ENCODE measurements around the gene ITGB6. TPM values are rescaled to one million over a fixed set of nuclear protein-coding genes. Genes with fewer than 3 reads are reported as not detected.
"Not testable (repeated sequence)": the region's sequence is repeated elsewhere in the genome, so short reads cannot be mapped to it uniquely, and the experiment has no call there.

The ITGB6 gene
- total RNA-seq, 1 donor = under 0.01 TPM

DNA sequence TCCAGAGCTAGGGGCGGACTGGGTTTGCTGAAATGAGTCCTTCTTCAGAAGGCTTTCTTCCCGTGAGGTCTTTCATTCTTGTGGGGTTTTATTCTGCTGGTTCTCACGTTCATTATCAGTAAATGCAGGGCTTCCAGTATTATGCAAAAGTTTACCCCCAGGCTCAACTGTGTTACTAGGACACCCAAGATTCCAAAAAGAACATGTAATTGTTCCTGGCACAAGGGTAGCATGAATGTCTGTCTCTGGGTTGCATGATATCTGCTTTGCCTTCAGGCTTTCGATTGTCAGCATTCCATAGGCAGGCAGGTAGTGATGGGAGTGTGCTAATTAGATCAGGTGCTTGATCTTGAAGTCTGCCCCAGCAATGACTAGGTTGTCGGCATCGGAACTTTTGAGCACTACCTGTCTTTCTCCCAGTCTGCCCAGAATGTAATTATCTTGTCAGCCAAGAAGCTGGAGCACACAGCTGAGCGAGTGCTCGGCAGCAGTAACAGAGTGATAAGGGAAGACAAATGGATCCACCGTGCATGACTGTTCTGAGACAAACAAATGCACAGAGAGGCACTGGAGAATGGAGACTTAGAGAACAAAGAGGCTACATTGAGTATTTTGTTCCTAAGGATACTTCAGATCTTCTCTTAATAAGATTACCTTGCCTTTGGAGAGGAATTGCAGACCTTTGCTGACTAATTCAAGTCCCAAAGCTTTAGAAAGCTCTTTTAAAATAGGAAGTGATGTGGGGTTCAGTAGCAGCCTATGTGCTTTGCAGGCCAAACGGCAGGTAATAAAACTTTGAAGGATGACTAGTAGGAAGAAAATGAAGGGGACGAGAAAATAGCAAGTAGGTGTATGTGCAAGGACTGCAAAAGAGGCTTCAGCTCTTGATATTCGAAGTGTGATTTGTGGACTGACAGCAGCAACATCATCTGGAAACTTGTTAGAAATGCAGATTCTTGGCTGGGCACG, 41.9 kb downstream of the ITGB6 start:
- Histone ChIP-seq H3K27me3 (ENCODE audit: insufficient read depth, low read length) (no peaks in the 10 kb centered on the region), H2AFZ (ENCODE audit: low read length) (no peak overlapping the region), H3K4me2 (ENCODE audit: insufficient read depth, low read length) (no peak overlapping the region), H3K27ac (ENCODE audit: low read depth, low read length) (no peak overlapping the region), H3K4me3 (ENCODE audit: insufficient read depth, low read length) (no peak overlapping the region), H4K20me1 (ENCODE audit: insufficient read depth, low read length) (no peaks in the 10 kb centered on the region), H3K36me3 (ENCODE audit: insufficient read depth, low read length) (no peaks in the 10 kb centered on the region), H3K4me1 (ENCODE audit: insufficient read depth, low read length) (peaks cover 13% of the 10 kb centered on the region), H3K9me3 (ENCODE audit: low read depth, low read length) (no peaks in the 10 kb centered on the region), H3K79me2 (ENCODE audit: insufficient read depth, low read length) (no peaks in the 10 kb centered on the region)
- TF ChIP-seq, protein P1, sequence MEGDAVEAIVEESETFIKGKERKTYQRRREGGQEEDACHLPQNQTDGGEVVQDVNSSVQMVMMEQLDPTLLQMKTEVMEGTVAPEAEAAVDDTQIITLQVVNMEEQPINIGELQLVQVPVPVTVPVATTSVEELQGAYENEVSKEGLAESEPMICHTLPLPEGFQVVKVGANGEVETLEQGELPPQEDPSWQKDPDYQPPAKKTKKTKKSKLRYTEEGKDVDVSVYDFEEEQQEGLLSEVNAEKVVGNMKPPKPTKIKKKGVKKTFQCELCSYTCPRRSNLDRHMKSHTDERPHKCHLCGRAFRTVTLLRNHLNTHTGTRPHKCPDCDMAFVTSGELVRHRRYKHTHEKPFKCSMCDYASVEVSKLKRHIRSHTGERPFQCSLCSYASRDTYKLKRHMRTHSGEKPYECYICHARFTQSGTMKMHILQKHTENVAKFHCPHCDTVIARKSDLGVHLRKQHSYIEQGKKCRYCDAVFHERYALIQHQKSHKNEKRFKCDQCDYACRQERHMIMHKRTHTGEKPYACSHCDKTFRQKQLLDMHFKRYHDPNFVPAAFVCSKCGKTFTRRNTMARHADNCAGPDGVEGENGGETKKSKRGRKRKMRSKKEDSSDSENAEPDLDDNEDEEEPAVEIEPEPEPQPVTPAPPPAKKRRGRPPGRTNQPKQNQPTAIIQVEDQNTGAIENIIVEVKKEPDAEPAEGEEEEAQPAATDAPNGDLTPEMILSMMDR (IDR thresholded peaks at IDR 0.05; ENCODE audit: extremely low read depth, low read depth, low read length) = no peak
- DNase-seq (ENCODE audit: insufficient read length, low spot score, missing footprints) = no peak

- Histone ChIP-seq H3K4me3 (ENCODE audit: insufficient read depth, low read length) (no peak overlapping the region), H2AFZ (ENCODE audit: low read length) (peak overlapping the region; percentile 49), H3K27me3 (ENCODE audit: insufficient read depth, low read length) (no peaks in the 10 kb centered on the region), H3K79me2 (ENCODE audit: insufficient read depth, low read length) (no peaks in the 10 kb centered on the region), H3K9me3 (ENCODE audit: low read depth, low read length) (no peaks in the 10 kb centered on the region), H3K36me3 (ENCODE audit: insufficient read depth, low read length) (no peaks in the 10 kb centered on the region), H4K20me1 (ENCODE audit: insufficient read depth, low read length) (no peaks in the 10 kb centered on the region), H3K4me1 (ENCODE audit: insufficient read depth, low read length) (peaks cover 13% of the 10 kb centered on the region), H3K4me2 (ENCODE audit: insufficient read depth, low read length) (no peak overlapping the region), H3K27ac (ENCODE audit: low read depth, low read length) (peak overlapping the region; percentile 59)
- TF ChIP-seq, protein P1 (IDR thresholded peaks at IDR 0.05; ENCODE audit: extremely low read depth, low read depth, low read length) = no peak
- peak; percentile 29 for DNase-seq (ENCODE audit: insufficient read length, low spot score, missing footprints)
These were observed 43.4 kb downstream of the ITGB6 start for GRCh38 chr2:160156665-160157064.

GRCh38 chr2:160156100-160156499, 44.0 kb downstream of the ITGB6 start:
- Histone ChIP-seq H3K4me1 (ENCODE audit: insufficient read depth, low read length) (peaks cover 13% of the 10 kb centered on the region), H3K4me3 (ENCODE audit: insufficient read depth, low read length) (no peak overlapping the region), H3K4me2 (ENCODE audit: insufficient read depth, low read length) (no peak overlapping the region), H4K20me1 (ENCODE audit: insufficient read depth, low read length) (no peaks in the 10 kb centered on the region), H3K36me3 (ENCODE audit: insufficient read depth, low read length) (no peaks in the 10 kb centered on the region), H3K27me3 (ENCODE audit: insufficient read depth, low read length) (no peaks in the 10 kb centered on the region), H3K9me3 (ENCODE audit: low read depth, low read length) (no peaks in the 10 kb centered on the region), H3K27ac (ENCODE audit: low read depth, low read length) (peak overlapping the region; percentile 31), H2AFZ (ENCODE audit: low read length) (peak overlapping the region; percentile 49), H3K79me2 (ENCODE audit: insufficient read depth, low read length) (no peaks in the 10 kb centered on the region)
- TF ChIP-seq, protein P1 (IDR thresholded peaks at IDR 0.05; ENCODE audit: extremely low read depth, low read depth, low read length) = no peak
- no peak for DNase-seq (ENCODE audit: insufficient read length, low spot score, missing footprints)

DNA sequence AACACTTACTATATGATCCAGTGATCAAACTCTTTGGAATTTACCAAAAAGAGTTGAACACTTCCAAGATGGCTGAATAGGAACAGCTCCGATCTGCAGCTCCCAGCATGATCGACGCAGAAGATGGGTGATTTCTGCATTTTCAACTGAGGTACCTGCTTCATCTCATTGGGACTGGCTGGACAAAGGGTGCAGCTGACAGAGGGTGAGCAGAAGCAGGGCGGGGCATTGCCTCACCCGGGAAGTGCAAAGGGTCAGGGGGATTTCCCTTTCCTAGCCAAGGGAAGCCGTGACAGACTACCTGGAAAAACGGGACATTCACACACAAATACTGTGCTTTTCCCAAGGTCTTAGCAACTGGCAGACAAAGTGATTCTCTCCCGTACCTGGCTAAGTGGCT, 51.7 kb downstream of the ITGB6 start:
- not testable (repeated sequence) for H3K4me3 ChIP-seq (ENCODE audit: insufficient read depth, low read length); H4K20me1 ChIP-seq (ENCODE audit: insufficient read depth, low read length); H3K9me3 ChIP-seq (ENCODE audit: low read depth, low read length); DNase-seq (ENCODE audit: insufficient read length, low spot score, missing footprints); H3K4me1 ChIP-seq (ENCODE audit: insufficient read depth, low read length); H2AFZ ChIP-seq (ENCODE audit: low read length); H3K27ac ChIP-seq (ENCODE audit: low read depth, low read length); H3K27me3 ChIP-seq (ENCODE audit: insufficient read depth, low read length); H3K36me3 ChIP-seq (ENCODE audit: insufficient read depth, low read length); H3K79me2 ChIP-seq (ENCODE audit: insufficient read depth, low read length); H3K4me2 ChIP-seq (ENCODE audit: insufficient read depth, low read length)

All from osteoblast (primary cell).